ENCODE data around the gene PTPN6.

Gene PTPN6

DNA sequence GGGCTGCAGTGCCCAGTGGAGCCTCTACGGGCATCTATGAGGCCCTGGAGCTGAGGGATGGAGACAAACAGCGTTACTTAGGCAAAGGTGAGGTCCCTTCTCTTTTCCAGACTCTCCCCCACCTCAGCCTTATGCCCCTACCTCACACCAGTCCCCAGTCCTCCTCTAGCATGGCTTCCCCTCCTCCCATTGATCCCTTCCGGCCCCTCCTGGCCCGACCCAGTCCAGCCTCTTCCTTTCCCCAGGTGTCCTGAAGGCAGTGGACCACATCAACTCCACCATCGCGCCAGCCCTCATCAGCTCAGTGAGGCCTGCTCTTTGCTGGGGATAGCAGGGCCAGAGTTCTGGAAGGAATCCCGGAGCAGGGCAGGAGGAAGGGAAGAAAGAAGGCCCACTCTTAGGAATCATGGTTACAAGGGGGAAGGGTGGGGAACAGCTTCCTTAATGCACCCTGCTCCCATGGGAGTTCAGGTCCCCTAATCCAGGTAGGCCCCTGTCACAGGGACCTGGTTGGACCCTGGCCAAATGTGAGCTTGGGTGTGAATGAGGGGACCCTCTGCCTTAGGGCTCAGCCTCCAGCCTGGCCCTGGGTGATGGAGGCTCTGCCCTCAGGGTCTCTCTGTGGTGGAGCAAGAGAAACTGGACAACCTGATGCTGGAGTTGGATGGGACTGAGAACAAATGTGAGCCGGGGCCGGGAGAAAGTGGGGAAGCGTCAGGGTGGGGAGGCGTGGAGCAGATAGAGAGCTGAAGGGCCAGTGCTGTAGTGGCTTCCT lies 34.5 kb upstream of the PTPN6 start:
- DNase-seq (ENCODE audit: low read depth), result no peak
- H3K4me3 ChIP-seq (ENCODE audit: low read depth, low read length), result no peak overlapping the region
- TF ChIP-seq, protein P1, sequence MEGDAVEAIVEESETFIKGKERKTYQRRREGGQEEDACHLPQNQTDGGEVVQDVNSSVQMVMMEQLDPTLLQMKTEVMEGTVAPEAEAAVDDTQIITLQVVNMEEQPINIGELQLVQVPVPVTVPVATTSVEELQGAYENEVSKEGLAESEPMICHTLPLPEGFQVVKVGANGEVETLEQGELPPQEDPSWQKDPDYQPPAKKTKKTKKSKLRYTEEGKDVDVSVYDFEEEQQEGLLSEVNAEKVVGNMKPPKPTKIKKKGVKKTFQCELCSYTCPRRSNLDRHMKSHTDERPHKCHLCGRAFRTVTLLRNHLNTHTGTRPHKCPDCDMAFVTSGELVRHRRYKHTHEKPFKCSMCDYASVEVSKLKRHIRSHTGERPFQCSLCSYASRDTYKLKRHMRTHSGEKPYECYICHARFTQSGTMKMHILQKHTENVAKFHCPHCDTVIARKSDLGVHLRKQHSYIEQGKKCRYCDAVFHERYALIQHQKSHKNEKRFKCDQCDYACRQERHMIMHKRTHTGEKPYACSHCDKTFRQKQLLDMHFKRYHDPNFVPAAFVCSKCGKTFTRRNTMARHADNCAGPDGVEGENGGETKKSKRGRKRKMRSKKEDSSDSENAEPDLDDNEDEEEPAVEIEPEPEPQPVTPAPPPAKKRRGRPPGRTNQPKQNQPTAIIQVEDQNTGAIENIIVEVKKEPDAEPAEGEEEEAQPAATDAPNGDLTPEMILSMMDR (IDR thresholded peaks at IDR 0.05; ENCODE audit: low read depth, low read length, missing control alignments), result no peak

DNA sequence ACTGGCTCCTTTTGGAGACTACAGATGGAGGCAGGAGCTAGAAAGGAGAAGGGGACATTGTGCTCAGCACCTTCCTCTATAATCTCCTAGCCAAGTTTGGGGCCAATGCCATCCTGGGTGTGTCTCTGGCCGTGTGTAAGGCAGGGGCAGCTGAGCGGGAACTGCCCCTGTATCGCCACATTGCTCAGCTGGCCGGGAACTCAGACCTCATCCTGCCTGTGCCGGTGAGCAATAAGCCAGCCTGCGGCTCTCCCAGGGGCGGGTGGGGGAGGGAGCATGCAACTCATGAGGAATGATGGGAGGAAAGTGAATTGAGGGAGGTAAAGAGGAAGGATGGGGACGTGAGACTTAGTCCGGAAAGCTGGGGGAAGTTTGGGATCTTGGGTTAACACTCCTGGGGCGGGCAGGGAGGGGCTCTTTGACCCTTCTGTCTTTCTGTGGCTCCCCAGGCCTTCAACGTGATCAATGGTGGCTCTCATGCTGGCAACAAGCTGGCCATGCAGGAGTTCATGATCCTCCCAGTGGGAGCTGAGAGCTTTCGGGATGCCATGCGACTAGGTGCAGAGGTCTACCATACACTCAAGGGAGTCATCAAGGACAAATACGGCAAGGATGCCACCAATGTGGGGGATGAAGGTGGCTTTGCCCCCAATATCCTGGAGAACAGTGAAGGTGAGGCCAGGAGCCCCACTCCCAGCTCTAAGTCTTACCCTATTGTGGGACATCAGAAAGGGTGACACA lies 33.5 kb upstream of the PTPN6 start:
- no peak for DNase-seq (ENCODE audit: low read depth)
- no peak overlapping the region for H3K4me3 ChIP-seq (ENCODE audit: low read depth, low read length)
- TF ChIP-seq, protein P1 (IDR thresholded peaks at IDR 0.05; ENCODE audit: low read depth, low read length, missing control alignments), result no peak

DNA sequence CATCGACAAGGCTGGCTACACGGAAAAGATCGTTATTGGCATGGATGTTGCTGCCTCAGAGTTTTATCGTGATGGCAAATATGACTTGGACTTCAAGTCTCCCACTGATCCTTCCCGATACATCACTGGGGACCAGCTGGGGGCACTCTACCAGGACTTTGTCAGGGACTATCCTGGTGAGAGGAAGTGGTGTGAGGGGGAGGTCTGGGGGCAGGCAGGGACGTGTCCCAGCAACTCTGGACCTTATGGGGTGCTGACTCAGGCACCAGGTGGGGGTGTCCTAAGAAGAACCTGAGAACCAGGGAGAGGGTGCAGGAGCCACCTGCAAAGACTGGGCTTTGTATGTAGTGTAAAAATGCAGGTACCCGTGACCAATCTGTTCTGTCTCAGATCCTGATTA lies 31.6 kb upstream of the PTPN6 start:
- no peak for DNase-seq (ENCODE audit: low read depth)
- TF ChIP-seq, protein P1 (IDR thresholded peaks at IDR 0.05; ENCODE audit: low read depth, low read length, missing control alignments), result no peak
- no peak overlapping the region for H3K4me3 ChIP-seq (ENCODE audit: low read depth, low read length)

DNA sequence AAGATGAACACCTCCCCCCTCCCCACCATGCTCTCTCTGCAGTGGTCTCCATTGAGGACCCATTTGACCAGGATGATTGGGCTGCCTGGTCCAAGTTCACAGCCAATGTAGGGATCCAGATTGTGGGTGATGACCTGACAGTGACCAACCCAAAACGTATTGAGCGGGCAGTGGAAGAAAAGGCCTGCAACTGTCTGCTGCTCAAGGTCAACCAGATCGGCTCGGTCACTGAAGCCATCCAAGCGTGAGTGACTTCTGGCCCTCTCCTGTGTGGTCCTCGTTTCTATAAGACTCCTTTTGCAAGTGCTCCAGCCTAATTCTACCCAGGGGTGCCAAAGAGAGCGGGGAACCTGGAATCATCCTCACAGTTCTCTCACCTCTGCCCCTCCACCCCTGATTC lies 29.6 kb upstream of the PTPN6 start:
- no peak for DNase-seq (ENCODE audit: low read depth)
- TF ChIP-seq, protein P1 (IDR thresholded peaks at IDR 0.05; ENCODE audit: low read depth, low read length, missing control alignments), result no peak
- H3K4me3 ChIP-seq (ENCODE audit: low read depth, low read length), result no peak overlapping the region

DNA sequence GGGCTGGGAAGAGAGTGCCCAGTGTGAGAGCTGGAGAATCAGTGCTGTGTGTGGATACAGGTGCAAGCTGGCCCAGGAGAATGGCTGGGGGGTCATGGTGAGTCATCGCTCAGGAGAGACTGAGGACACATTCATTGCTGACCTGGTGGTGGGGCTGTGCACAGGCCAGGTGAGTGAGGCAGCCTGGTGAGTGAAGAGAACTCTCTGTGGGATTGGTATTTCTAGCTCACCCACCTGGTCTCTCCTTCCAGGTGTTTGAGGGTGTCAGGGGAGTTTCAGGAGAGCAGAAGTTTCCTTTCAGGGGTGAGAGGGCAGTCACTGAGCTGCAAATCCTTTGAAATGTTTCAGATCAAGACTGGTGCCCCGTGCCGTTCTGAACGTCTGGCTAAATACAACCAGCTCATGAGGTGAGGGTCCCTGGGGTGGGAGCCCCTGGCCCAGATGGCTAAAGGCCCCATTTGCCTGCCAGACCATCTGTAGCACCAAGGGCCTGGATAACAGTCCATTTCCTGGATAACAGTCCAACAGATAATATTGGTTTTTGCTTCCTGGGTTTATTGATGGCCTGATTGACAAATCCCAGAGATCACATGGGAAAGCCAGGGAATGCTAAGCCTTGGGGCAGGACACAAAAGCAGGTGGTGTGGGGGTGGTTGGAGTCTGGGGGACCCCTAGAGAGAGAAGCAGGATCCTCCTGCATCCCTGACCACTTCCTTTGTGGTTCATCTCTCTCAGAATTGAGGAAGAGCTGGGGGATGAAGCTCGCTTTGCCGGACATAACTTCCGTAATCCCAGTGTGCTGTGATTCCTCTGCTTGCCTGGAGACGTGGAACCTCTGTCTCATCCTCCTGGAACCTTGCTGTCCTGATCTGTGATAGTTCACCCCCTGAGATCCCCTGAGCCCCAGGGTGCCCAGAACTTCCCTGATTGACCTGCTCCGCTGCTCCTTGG lies 28.9 kb upstream of the PTPN6 start:
- TF ChIP-seq, protein P1 (IDR thresholded peaks at IDR 0.05; ENCODE audit: low read depth, low read length, missing control alignments), result no peak
- peak overlapping the region; percentile 2 for H3K4me3 ChIP-seq (ENCODE audit: low read depth, low read length)

DNA sequence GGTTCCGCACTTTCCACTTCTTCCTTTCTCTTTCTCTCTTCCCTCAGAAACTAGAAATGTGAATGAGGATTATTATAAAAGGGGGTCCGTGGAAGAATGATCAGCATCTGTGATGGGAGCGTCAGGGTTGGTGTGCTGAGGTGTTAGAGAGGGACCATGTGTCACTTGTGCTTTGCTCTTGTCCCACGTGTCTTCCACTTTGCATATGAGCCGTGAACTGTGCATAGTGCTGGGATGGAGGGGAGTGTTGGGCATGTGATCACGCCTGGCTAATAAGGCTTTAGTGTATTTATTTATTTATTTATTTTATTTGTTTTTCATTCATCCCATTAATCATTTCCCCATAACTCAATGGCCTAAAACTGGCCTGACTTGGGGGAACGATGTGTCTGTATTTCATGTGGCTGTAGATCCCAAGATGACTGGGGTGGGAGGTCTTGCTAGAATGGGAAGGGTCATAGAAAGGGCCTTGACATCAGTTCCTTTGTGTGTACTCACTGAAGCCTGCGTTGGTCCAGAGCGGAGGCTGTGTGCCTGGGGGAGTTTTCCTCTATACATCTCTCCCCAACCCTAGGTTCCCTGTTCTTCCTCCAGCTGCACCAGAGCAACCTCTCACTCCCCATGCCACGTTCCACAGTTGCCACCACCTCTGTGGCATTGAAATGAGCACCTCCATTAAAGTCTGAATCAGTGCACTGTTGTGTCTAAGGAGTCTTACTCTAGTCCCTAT lies 28.0 kb upstream of the PTPN6 start:
- no peak overlapping the region; the same call in 1 of the 2 replicates for H3K4me3 ChIP-seq (ENCODE audit: low read depth, low read length)
- TF ChIP-seq, protein P1 (IDR thresholded peaks at IDR 0.05; ENCODE audit: low read depth, low read length, missing control alignments), result no peak
- DNase-seq (ENCODE audit: low read depth), result no peak

More for the DNA sequence above, 28.9 kb upstream of the PTPN6 start:
- DNase-seq (ENCODE audit: low read depth), result no peak

All from GM12864 (cell line).